K562 (cell line): ENCODE data around the gene CCDC192. TPM values are rescaled to one million over a fixed set of nuclear protein-coding genes. Genes with fewer than 3 reads are reported as not detected.

Source experiments
- ATAC-seq: fragments of 200-7000 bp; cut with Tn5 transposase; 3 replicates; pipeline ENCODE4 v1.9.1; 2020; ENCODE audit warnings: moderate library complexity
- BruUV-seq: library from RNA; stranded (reverse); fragments of 400-500 nt; replicated peaks from 2 replicates; lab custom pipeline; 2021; lab: Mats Ljungman, UMichigan
- CTCF ChIA-PET: fragments of 300-600 bp; formaldehyde crosslinking; extraction: SDS; loops from one replicate; lab custom pipeline; 2021; ENCODE audit warnings: low intra/inter-chr PET ratio; lab: Yijun Ruan, JAX
- POLR2A ChIA-PET: fragments of 300-600, 350-650 bp; sonication (Branson Sonifier 250); formaldehyde crosslinking; extraction: SDS; loops from one replicate; lab custom pipeline; 2021; ENCODE audit warnings: antibody characterized with exemption, inconsistent platforms; lab: Yijun Ruan, JAX
- DNase-seq, 4 experiments: peaks; one replicate each; pipeline versions ENCODE4 v3.0.0 to v3.0.0-alpha.2; 2011 to 2018; ENCODE audit warnings: low spot score in 3 of 4, mixed read lengths in 3 of 4; ENCODE audit errors: extremely low read depth in 1 of 4
- FAIRE-seq: peaks from 2 replicates; lab custom pipeline; 2011; peaks lifted over from hg19 to GRCh38; lab: Jason Lieb, UNC
- H2AFZ ChIP-seq: 2 replicates; pipeline ENCODE4 v1.6.0; 2011; ENCODE audit warnings: low read depth, low read length, control low read depth, inconsistent platforms
- H3K27ac ChIP-seq: fragments of 200-600 bp; 3 replicates; pipeline ENCODE4 v1.8.0; 2011; ENCODE audit warnings: low read depth, mild to moderate bottlenecking, control low read depth, inconsistent platforms, low read length, moderate library complexity, mixed read lengths; ENCODE audit errors: extremely low read depth
- H3K27me3 ChIP-seq, 2 experiments: fragments of 300-600 bp in 1 of 2; 2 replicates in 1 of 2; 3 replicates in 1 of 2; pipeline versions ENCODE4 v1.6.0 to v1.8.0; 2011; ENCODE audit warnings: inconsistent platforms in 2 of 2, low read length in 2 of 2, mild to moderate bottlenecking in 1 of 2, mixed read lengths in 1 of 2, moderate library complexity in 1 of 2; ENCODE audit not compliant: control insufficient read depth in 2 of 2, insufficient read depth in 2 of 2
- H3K36me3 ChIP-seq: fragments of 300-600 bp; 3 replicates; pipeline ENCODE4 v1.8.0; 2011; ENCODE audit warnings: mild to moderate bottlenecking, low read length, inconsistent platforms; ENCODE audit not compliant: control insufficient read depth, insufficient read depth
- H3K4me1 ChIP-seq, 2 experiments: fragments of 200-600 bp in 1 of 2; replicated peaks in 1 of 2; 2 replicates in 1 of 2; 3 replicates in 1 of 2; pipeline versions ENCODE4 v1.5.1 to v1.8.0; 2011; ENCODE audit warnings: inconsistent platforms in 2 of 2, low read length in 2 of 2, mild to moderate bottlenecking in 1 of 2, mixed read lengths in 1 of 2, moderate library complexity in 1 of 2; ENCODE audit not compliant: control insufficient read depth in 2 of 2, insufficient read depth in 2 of 2
- H3K4me2 ChIP-seq: 2 replicates; pipeline ENCODE4 v1.6.1; 2011; ENCODE audit warnings: low read length, control low read depth, inconsistent platforms, mixed read lengths; ENCODE audit not compliant: insufficient read depth
- H3K4me3 ChIP-seq: fragments of 200-600 bp; sonication (generic), shearing (Covaris generic); 2 replicates; pipeline ENCODE4 v1.5.1; 2016; ENCODE audit warnings: control low read depth, inconsistent platforms
- H3K79me2 ChIP-seq: fragments of 200-600 bp; 3 replicates; pipeline ENCODE4 v1.8.0; 2011; ENCODE audit warnings: low read length, inconsistent platforms; ENCODE audit not compliant: control insufficient read depth, insufficient read depth
- H3K9ac ChIP-seq, 2 experiments: 2 replicates each; pipeline versions ENCODE4 v1.6.0 to v1.6.1; 2011; ENCODE audit warnings: low read depth in 2 of 2, low read length in 2 of 2, control low read depth in 1 of 2, inconsistent platforms in 1 of 2, mild to moderate bottlenecking in 1 of 2, mixed read lengths in 1 of 2; ENCODE audit not compliant: insufficient read depth in 1 of 2
- H3K9me1 ChIP-seq: one replicate; pipeline ENCODE4 v1.6.0; 2011; ENCODE audit warnings: inconsistent platforms, mild to moderate bottlenecking, low read length, moderate library complexity; ENCODE audit not compliant: control insufficient read depth, insufficient read depth
- H3K9me3 ChIP-seq: replicated peaks from 2 replicates; pipeline ENCODE4 v1.5.1; 2011; ENCODE audit warnings: low read depth, low read length, inconsistent platforms; ENCODE audit not compliant: control insufficient read depth, insufficient read depth
- H4K20me1 ChIP-seq: replicated peaks from 2 replicates; pipeline ENCODE4 v1.6.1; 2011; ENCODE audit warnings: low read length, inconsistent platforms, mixed read lengths; ENCODE audit not compliant: control insufficient read depth, insufficient read depth
- CTCF ChIP-seq, 3 experiments: IDR thresholded peaks in 2 of 3; conservative IDR thresholded peaks in 1 of 3; 2 replicates each; pipeline ENCODE4 v1.5.1; 2011 to 2012; ENCODE audit warnings: low read length in 3 of 3, mild to moderate bottlenecking in 3 of 3, control low read depth in 2 of 3, improper control_type of control experiment in 1 of 3, inconsistent platforms in 1 of 3, low read depth in 1 of 3, mixed read lengths in 1 of 3, moderate library complexity in 1 of 3; ENCODE audit not compliant: insufficient read depth in 2 of 3
- RAD21 ChIP-seq, 2 experiments: fragments of 250-450 bp in 1 of 2; fragments of 450-650 bp in 1 of 2; sonication (Bioruptor Pico) in 1 of 2; formaldehyde crosslinking in 1 of 2; IDR thresholded peaks in 1 of 2; conservative IDR thresholded peaks in 1 of 2; 2 replicates each; pipeline versions ENCODE4 v1.4.0 to v1.8.0; 2020 to 2022; ENCODE audit warnings: mild to moderate bottlenecking in 2 of 2, moderate library complexity in 1 of 2
- SMC3 ChIP-seq: conservative IDR thresholded peaks from 2 replicates; pipeline ENCODE4 v1.6.1; 2011; ENCODE audit warnings: low read depth, low read length, improper control_type of control experiment; ENCODE audit not compliant: insufficient read depth
- SRF ChIP-seq, 2 experiments: fragments of 250-450, 450-650 bp in 1 of 2; sonication (Bioruptor Pico) in 1 of 2; sonication (generic) in 1 of 2; formaldehyde crosslinking; IDR thresholded peaks; 2 replicates each; pipeline versions ENCODE4 v1.5.0 to v1.5.1; 2020 to 2022; ENCODE audit warnings: mild to moderate bottlenecking in 1 of 2, missing genetic modification reagents in 1 of 2
- TCFL5 ChIP-seq: fragments of 250-450 bp; sonication (Bioruptor Pico); conservative IDR thresholded peaks from 2 replicates; pipeline ENCODE4 v1.6.1; 2021; ENCODE audit warnings: mild to moderate bottlenecking, moderate library complexity, matching md5 sums
- TFE3 ChIP-seq: fragments of 450-650 bp; formaldehyde crosslinking; IDR thresholded peaks from 2 replicates; pipeline ENCODE4 v1.4.0; 2020; ENCODE audit warnings: mild to moderate bottlenecking, mixed read lengths
- ZNF507 ChIP-seq: conservative IDR thresholded peaks from 2 replicates; pipeline ENCODE4 v1.6.1; 2017; ENCODE audit warnings: missing genetic modification characterization, missing compliant biosample characterization
- WGBS: fragments of 100-300 bp; shearing (Covaris generic); methylation state at CpG from one replicate; pipeline ENCODE4 v1.1.6; 2016; ENCODE audit warnings: low coverage, mixed read lengths; ENCODE audit not compliant: insufficient coverage; ENCODE audit errors: missing lambda C conversion rate; 5-methylcytosine and 5-hydroxymethylcytosine counted together
- in situ Hi-C: fragments of 300-500 bp; cut with MboI; formaldehyde crosslinking; loops from 4 replicates; pipeline ENCODE4 v1.15.0; 2018; ENCODE audit warnings: inconsistent platforms, mixed read lengths
- intact Hi-C: fragments of 100-400 bp; cut with micrococcal nuclease; formaldehyde crosslinking; loops from 2 replicates; pipeline ENCODE4 v1.14.2; 2022
- polyA plus RNA-seq, 8 experiments: library from polyadenylated mRNA; depleted of rRNA in 4 of 8; stranded (reverse) in 5 of 8; unstranded in 3 of 8; fragments of >200 nt; fragmentation: Nextera tagmentation in 2 of 8; fragmentation: Illumina TruSeq in 1 of 8; extraction: Ambion mirVana in 2 of 8; extraction: Trizol in 1 of 8; gene quantifications; 2 replicates each; pipeline versions ENCODE4 v1.2.1 to v1.2.3, GENCODE V29; 2011 to 2014; ENCODE audit warnings: inconsistent platforms in 1 of 8, missing spikeins in 1 of 8
- total RNA-seq, 7 experiments: library from RNA; depleted of rRNA in 6 of 7; stranded (reverse); fragments of >200 nt in 6 of 7; fragmentation: Illumina TruSeq in 2 of 7; extraction: Trizol in 2 of 7; gene quantifications; 2 replicates each; pipeline versions ENCODE4 v1.2.1 to v1.2.3, GENCODE V29; 2011 to 2021; ENCODE audit warnings: low replicate concordance in 1 of 7
- TF ChIP-seq, protein P1 (sequence below): sonication (generic); IDR thresholded peaks from 2 replicates; pipeline ENCODE4 v1.6.1; 2016
- TF ChIP-seq, protein P2 (sequence below): fragments of 450-650 bp; IDR thresholded peaks from 2 replicates; pipeline ENCODE4 v1.6.1; 2016; ENCODE audit warnings: mild to moderate bottlenecking
- TF ChIP-seq, protein P3 (sequence below): sonication (generic); formaldehyde crosslinking; IDR thresholded peaks from 2 replicates; pipeline ENCODE4 v1.8.0; 2022; ENCODE audit warnings: missing genetic modification reagents, mild to moderate bottlenecking, borderline replicate concordance
- TF ChIP-seq, protein P4 (sequence below): fragments of 250-450 bp; sonication (Bioruptor Pico); IDR thresholded peaks from 2 replicates; pipeline ENCODE4 v1.8.0; 2022; ENCODE audit warnings: moderate library complexity, mild to moderate bottlenecking, inconsistent platforms

CCDC192 gene
- total and polyA plus RNA-seq, 9 of the 15 experiments (the other 6 are each of a cell fraction or from before 2014, with no cell fraction given): 0.21 to 0.66 (median 0.38) TPM; not detected in 2

DNA sequence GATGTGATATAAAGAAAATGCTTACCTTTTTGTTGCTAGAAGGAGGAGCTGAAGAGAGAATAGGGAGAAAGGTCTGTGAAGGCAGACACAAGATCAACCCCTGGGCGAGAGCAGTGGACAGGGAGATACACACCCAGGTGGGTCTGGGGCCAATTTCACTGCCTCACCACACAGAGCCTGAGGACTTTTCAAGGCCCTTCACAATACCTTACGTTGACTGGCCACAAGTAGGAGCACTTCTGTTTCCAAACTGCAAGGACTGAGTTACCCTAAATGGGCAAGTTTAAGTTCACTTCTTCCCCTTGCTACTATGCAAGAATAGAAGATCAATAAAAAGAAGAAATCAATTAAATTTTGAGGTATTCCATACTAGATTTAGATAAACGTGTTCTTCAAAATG, 205.9 kb downstream of the CCDC192 start:
- FAIRE-seq: peak; percentile 71
- no TSS peak for BruUV-seq
- Histone ChIP-seq H3K9me1 (no peaks in the 10 kb centered on the region), H3K9ac (no peak overlapping the region), H2AFZ (no peak overlapping the region), H4K20me1 (no peaks in the 10 kb centered on the region), H3K36me3 (no peaks in the 10 kb centered on the region), H3K4me1 (no peaks in the 10 kb centered on the region), H3K79me2 (no peaks in the 10 kb centered on the region), H3K27me3 (peaks cover 0 to 4% of the 10 kb centered on the region in 2 experiments; a peak in 1 of 5 replicates), H3K4me2 (no peak overlapping the region), H3K4me3 (no peak overlapping the region), H3K9me3 (no peaks in the 10 kb centered on the region), H3K27ac (no peak overlapping the region)
- ATAC-seq: peak; percentile 97
- ChIA-PET POLR2A (no interaction called here), CTCF (no interaction called here)
- in situ Hi-C loops (no loop called here), intact Hi-C loops (loop anchor here (5.0 to 10.0 kb wide), 2 partner anchors 173 to 296 kb away; partner anchors contain the start of gene SLC12A2)
- WGBS: 0% methylated on average over 3 of the region's 3 CpGs
- DNase-seq: peak; percentile 8 to 48 (median 20)
- TF ChIP-seq CTCF (IDR thresholded peaks at IDR 0.05 in 2 of 3, conservative IDR thresholded peaks at IDR 0.05 in 1 of 3; ENCODE audit: insufficient read depth in 2 of 3, low read depth in 1 of 3, low read length in 3 of 3) (peak; percentile 54 to 66 (median 56)), TCFL5 (CRISPR knock-in tag) (no peak), SMC3 (peak; percentile 48; the same call in 1 of the 2 replicates), TFE3 (CRISPR knock-in tag) (peak; percentile 55; the same call in 1 of the 2 replicates), ZNF507 (no peak), RAD21 (CRISPR knock-in tag; conservative IDR thresholded peaks at IDR 0.05 in 1 of 2, IDR thresholded peaks at IDR 0.05 in 1 of 2) (peak; percentile 36 to 64), SRF (CRISPR knock-in tag; IDR thresholded peaks at IDR 0.05) (peak in 1 of 2 experiments; percentile 72; a peak in 2 of 4 replicates)
- TF ChIP-seq, protein P1, sequence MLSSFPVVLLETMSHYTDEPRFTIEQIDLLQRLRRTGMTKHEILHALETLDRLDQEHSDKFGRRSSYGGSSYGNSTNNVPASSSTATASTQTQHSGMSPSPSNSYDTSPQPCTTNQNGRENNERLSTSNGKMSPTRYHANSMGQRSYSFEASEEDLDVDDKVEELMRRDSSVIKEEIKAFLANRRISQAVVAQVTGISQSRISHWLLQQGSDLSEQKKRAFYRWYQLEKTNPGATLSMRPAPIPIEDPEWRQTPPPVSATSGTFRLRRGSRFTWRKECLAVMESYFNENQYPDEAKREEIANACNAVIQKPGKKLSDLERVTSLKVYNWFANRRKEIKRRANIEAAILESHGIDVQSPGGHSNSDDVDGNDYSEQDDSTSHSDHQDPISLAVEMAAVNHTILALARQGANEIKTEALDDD: peak; percentile 49
- TF ChIP-seq, protein P2, sequence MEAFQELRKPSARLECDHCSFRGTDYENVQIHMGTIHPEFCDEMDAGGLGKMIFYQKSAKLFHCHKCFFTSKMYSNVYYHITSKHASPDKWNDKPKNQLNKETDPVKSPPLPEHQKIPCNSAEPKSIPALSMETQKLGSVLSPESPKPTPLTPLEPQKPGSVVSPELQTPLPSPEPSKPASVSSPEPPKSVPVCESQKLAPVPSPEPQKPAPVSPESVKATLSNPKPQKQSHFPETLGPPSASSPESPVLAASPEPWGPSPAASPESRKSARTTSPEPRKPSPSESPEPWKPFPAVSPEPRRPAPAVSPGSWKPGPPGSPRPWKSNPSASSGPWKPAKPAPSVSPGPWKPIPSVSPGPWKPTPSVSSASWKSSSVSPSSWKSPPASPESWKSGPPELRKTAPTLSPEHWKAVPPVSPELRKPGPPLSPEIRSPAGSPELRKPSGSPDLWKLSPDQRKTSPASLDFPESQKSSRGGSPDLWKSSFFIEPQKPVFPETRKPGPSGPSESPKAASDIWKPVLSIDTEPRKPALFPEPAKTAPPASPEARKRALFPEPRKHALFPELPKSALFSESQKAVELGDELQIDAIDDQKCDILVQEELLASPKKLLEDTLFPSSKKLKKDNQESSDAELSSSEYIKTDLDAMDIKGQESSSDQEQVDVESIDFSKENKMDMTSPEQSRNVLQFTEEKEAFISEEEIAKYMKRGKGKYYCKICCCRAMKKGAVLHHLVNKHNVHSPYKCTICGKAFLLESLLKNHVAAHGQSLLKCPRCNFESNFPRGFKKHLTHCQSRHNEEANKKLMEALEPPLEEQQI: no peak
- TF ChIP-seq, protein P3, sequence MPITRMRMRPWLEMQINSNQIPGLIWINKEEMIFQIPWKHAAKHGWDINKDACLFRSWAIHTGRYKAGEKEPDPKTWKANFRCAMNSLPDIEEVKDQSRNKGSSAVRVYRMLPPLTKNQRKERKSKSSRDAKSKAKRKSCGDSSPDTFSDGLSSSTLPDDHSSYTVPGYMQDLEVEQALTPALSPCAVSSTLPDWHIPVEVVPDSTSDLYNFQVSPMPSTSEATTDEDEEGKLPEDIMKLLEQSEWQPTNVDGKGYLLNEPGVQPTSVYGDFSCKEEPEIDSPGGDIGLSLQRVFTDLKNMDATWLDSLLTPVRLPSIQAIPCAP (CRISPR knock-in tag): no peak
- TF ChIP-seq, protein P4, sequence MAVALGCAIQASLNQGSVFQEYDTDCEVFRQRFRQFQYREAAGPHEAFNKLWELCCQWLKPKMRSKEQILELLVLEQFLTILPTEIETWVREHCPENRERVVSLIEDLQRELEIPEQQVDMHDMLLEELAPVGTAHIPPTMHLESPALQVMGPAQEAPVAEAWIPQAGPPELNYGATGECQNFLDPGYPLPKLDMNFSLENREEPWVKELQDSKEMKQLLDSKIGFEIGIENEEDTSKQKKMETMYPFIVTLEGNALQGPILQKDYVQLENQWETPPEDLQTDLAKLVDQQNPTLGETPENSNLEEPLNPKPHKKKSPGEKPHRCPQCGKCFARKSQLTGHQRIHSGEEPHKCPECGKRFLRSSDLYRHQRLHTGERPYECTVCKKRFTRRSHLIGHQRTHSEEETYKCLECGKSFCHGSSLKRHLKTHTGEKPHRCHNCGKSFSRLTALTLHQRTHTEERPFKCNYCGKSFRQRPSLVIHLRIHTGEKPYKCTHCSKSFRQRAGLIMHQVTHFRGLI (CRISPR knock-in tag): no peak
